Measurements from ENCODE around the gene TKTL1.

DNA sequence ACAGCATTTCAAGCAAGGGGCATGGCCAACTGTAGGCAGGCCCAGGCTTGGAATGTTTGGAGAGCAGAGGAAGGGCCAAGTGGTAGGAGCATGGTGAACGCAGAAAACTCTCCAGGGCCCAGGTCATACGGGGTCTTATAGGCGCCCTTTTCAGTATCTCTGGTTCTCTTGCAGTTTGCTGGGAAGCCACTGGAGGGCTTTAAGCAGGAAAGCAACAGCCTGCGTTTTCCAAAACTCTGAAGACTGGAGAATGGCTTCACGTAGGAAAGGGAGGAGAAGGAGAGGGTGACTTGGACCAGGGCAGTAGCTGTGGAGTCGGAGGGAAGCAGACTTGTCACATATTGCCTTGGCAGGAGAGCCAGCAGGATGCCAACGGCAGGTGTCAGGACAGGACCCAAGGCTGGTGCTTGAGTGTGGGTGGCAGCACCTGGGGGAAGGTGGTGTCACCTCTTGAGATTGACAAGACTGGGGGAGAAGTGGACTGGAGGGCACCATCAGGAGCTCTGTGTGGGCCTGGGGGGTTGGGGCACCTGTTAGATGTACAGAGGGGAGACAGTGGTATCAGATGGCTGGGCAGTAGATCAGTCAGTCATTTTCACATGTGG lies 21.9 kb downstream of the TKTL1 start:
- TF ChIP-seq, protein P1, sequence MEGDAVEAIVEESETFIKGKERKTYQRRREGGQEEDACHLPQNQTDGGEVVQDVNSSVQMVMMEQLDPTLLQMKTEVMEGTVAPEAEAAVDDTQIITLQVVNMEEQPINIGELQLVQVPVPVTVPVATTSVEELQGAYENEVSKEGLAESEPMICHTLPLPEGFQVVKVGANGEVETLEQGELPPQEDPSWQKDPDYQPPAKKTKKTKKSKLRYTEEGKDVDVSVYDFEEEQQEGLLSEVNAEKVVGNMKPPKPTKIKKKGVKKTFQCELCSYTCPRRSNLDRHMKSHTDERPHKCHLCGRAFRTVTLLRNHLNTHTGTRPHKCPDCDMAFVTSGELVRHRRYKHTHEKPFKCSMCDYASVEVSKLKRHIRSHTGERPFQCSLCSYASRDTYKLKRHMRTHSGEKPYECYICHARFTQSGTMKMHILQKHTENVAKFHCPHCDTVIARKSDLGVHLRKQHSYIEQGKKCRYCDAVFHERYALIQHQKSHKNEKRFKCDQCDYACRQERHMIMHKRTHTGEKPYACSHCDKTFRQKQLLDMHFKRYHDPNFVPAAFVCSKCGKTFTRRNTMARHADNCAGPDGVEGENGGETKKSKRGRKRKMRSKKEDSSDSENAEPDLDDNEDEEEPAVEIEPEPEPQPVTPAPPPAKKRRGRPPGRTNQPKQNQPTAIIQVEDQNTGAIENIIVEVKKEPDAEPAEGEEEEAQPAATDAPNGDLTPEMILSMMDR (conservative IDR thresholded peaks at IDR 0.05; ENCODE audit: low read depth, low read length) = peak; percentile 61
- no peak for TF ChIP-seq EZH2 (IDR thresholded peaks at IDR 0.05; ENCODE audit: borderline replicate concordance, low read depth, low read length, poor library complexity, severe bottlenecking)

Data from A673 (cell line).